Measurements from ENCODE around the gene TUBB2B.

DNA sequence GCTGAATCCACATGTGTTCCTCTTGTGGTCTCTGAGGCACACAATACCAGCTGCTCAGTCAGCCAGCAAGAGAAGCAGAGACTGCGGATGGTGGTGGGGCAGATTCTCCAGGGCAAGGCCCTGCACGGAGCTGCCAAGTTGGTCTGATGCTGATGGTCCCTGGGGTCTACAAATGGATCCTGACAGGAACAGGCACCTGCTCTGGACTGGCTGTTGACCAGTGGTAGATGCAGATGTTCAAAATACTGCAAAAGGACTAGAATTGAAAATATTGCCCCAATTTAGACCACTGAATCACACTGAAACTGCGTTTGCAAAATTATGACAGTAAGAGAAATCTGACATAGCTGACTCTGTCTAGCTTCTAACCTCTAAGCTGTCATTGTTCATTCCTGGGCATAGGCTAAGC lies 40.5 kb downstream of the TUBB2B start:
- TF ChIP-seq, protein P1, sequence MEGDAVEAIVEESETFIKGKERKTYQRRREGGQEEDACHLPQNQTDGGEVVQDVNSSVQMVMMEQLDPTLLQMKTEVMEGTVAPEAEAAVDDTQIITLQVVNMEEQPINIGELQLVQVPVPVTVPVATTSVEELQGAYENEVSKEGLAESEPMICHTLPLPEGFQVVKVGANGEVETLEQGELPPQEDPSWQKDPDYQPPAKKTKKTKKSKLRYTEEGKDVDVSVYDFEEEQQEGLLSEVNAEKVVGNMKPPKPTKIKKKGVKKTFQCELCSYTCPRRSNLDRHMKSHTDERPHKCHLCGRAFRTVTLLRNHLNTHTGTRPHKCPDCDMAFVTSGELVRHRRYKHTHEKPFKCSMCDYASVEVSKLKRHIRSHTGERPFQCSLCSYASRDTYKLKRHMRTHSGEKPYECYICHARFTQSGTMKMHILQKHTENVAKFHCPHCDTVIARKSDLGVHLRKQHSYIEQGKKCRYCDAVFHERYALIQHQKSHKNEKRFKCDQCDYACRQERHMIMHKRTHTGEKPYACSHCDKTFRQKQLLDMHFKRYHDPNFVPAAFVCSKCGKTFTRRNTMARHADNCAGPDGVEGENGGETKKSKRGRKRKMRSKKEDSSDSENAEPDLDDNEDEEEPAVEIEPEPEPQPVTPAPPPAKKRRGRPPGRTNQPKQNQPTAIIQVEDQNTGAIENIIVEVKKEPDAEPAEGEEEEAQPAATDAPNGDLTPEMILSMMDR (IDR thresholded peaks at IDR 0.05; ENCODE audit: poor library complexity, severe bottlenecking) = no peak
- TF ChIP-seq RAD21 (conservative IDR thresholded peaks at IDR 0.05) (no peak), SMC3 (conservative IDR thresholded peaks at IDR 0.05; ENCODE audit: poor library complexity) (no peak)
